Breast epithelium (tissue), 4 donors: ENCODE results near the gene TSR3. TPM values are rescaled to one million over a fixed set of nuclear protein-coding genes. Genes with fewer than 3 reads are reported as not detected.

ENCODE experiments used
- DNase-seq, 2 donors: peaks; one replicate each; pipeline ENCODE4 v3.0.0-alpha.2; 2019; ENCODE audit warnings: low spot score in 2 of 2
- H3K27ac ChIP-seq, 2 donors: fragments of 200-600 bp; sonication (generic) in 1 of 2; one replicate each; pipeline ENCODE4 v1.5.1; 2016 to 2019; ENCODE audit warnings: mild to moderate bottlenecking in 1 of 2
- H3K27me3 ChIP-seq, 2 donors: fragments of 200-600 bp; sonication (generic) in 1 of 2; one replicate each; pipeline versions ENCODE4 v1.5.1 to v1.6.0; 2017 to 2019; ENCODE audit warnings: control low read depth in 1 of 2, mild to moderate bottlenecking in 1 of 2
- H3K36me3 ChIP-seq: fragments of 200-600 bp; one replicate; pipeline ENCODE4 v1.5.1; 2019
- H3K4me1 ChIP-seq, 2 donors: fragments of 200-600 bp; sonication (generic); one replicate each; pipeline ENCODE4 v1.5.1; 2016 to 2019; ENCODE audit warnings: control low read depth in 1 of 2
- H3K4me3 ChIP-seq, 3 donors: fragments of 200-600 bp; sonication (generic); 1 replicate in 2 of 3; 2 replicates in 1 of 3; pipeline ENCODE4 v1.5.1; 2016 to 2019; ENCODE audit warnings: mild to moderate bottlenecking in 3 of 3, moderate library complexity in 2 of 3
- H3K9me3 ChIP-seq, 2 donors: fragments of 200-600 bp; sonication (generic) in 1 of 2; one replicate each; pipeline ENCODE4 v1.5.1; 2016 to 2019; ENCODE audit warnings: control low read depth in 1 of 2
- CTCF ChIP-seq, 3 donors: fragments of 450-650 bp; IDR thresholded peaks; one replicate each; pipeline ENCODE4 v1.5.1; 2016 to 2017; ENCODE audit warnings: antibody characterized with exemption in 3 of 3, mild to moderate bottlenecking in 3 of 3, moderate library complexity in 3 of 3
- POLR2A ChIP-seq: fragments of 450-650 bp; IDR thresholded peaks from one replicate; pipeline ENCODE4 v1.6.1; 2016; ENCODE audit warnings: antibody characterized with exemption, mild to moderate bottlenecking, moderate library complexity
- POLR2AphosphoS5 ChIP-seq, 3 donors: sonication (generic); formaldehyde crosslinking; IDR thresholded peaks; one replicate each; pipeline ENCODE4 v1.6.1; 2017; ENCODE audit warnings: antibody characterized with exemption in 3 of 3
- intact Hi-C: fragments of 100-400 bp; cut with DNase I; formaldehyde crosslinking; loops from one replicate; pipeline ENCODE4 v1.15.1; 2023; ENCODE audit warnings: low total_unique reads
- total RNA-seq, 3 donors: library from RNA; depleted of rRNA; stranded (reverse); fragments of >200 nt; gene quantifications; one replicate each; pipeline ENCODE4 v1.1.0, GENCODE V29; 2016

The TSR3 gene
- total RNA-seq, 3 donors from 2014 or later: 54.4 to 72.3 (median 59.6) TPM

- H3K27me3 ChIP-seq: no peaks in the 10 kb centered on the region
- no peak for DNase-seq
- H3K4me1 ChIP-seq: peaks cover 3 to 10% of the 10 kb centered on the region in 2 donors
- no peak overlapping the region for H3K4me3 ChIP-seq
- no peak for TF ChIP-seq POLR2A
- no peak for TF ChIP-seq POLR2AphosphoS5 (IDR thresholded peaks at IDR 0.05)
- H3K9me3 ChIP-seq: no peaks in the 10 kb centered on the region
- no peaks in the 10 kb centered on the region for H3K36me3 ChIP-seq
- intact Hi-C loops: no loop called here
- H3K27ac ChIP-seq: no peak overlapping the region
These were observed 3.3 kb upstream of the TSR3 start for GRCh38 chr16:1354815-1355540.

GRCh38 chr16:1351215-1351581 lies 480 bp downstream of the TSR3 start:
- DNase-seq: no peak
- peak overlapping the region; percentile 69 to 99 (median 84) for H3K4me3 ChIP-seq
- H3K9me3 ChIP-seq: no peaks in the 10 kb centered on the region
- H3K27me3 ChIP-seq: no peaks in the 10 kb centered on the region
- no peaks in the 10 kb centered on the region for H3K36me3 ChIP-seq
- H3K4me1 ChIP-seq: peaks cover 3 to 10% of the 10 kb centered on the region in 2 donors
- H3K27ac ChIP-seq: peak overlapping the region; percentile 46 to 57
- intact Hi-C loops: no loop called here
- TF ChIP-seq POLR2A: no peak
- TF ChIP-seq POLR2AphosphoS5 (IDR thresholded peaks at IDR 0.05): no peak
- TF ChIP-seq CTCF (IDR thresholded peaks at IDR 0.05): no peak

- Histone ChIP-seq H3K36me3 (no peaks in the 10 kb centered on the region), H3K4me3 (peak overlapping the region; percentile 69 to 99 (median 84)), H3K9me3 (no peaks in the 10 kb centered on the region), H3K27ac (no peak overlapping the region), H3K4me1 (peaks cover 3 to 10% of the 10 kb centered on the region in 2 donors), H3K27me3 (no peaks in the 10 kb centered on the region)
- intact Hi-C loops: no loop called here
- TF ChIP-seq POLR2A (no peak), POLR2AphosphoS5 (IDR thresholded peaks at IDR 0.05) (no peak), CTCF (IDR thresholded peaks at IDR 0.05) (no peak)
- DNase-seq: no peak
These were observed 987 bp downstream of the TSR3 start for GRCh38 chr16:1350691-1351090.

GRCh38 chr16:1349951-1350350 lies 1.7 kb downstream of the TSR3 start:
- no peak for TF ChIP-seq POLR2AphosphoS5 (IDR thresholded peaks at IDR 0.05)
- no peak for TF ChIP-seq CTCF (IDR thresholded peaks at IDR 0.05)
- TF ChIP-seq POLR2A: no peak
- H3K4me1 ChIP-seq: peaks cover 3 to 10% of the 10 kb centered on the region in 2 donors
- DNase-seq: no peak
- no peaks in the 10 kb centered on the region for H3K36me3 ChIP-seq
- intact Hi-C loops: no loop called here
- H3K27ac ChIP-seq: no peak overlapping the region
- no peaks in the 10 kb centered on the region for H3K27me3 ChIP-seq
- no peak overlapping the region for H3K4me3 ChIP-seq
- H3K9me3 ChIP-seq: no peaks in the 10 kb centered on the region

- H3K36me3 ChIP-seq: no peaks in the 10 kb centered on the region
- no peak overlapping the region for H3K4me3 ChIP-seq
- H3K27ac ChIP-seq: no peak overlapping the region
- peaks cover 3 to 10% of the 10 kb centered on the region in 2 donors for H3K4me1 ChIP-seq
- no peaks in the 10 kb centered on the region for H3K9me3 ChIP-seq
- no peak for DNase-seq
- TF ChIP-seq POLR2A (no peak), CTCF (IDR thresholded peaks at IDR 0.05) (no peak), POLR2AphosphoS5 (IDR thresholded peaks at IDR 0.05) (no peak)
- H3K27me3 ChIP-seq: no peaks in the 10 kb centered on the region
- intact Hi-C loops: no loop called here
These were observed 2.3 kb downstream of the TSR3 start for GRCh38 chr16:1349351-1349750.
